ENCODE data around the gene TMPRSS9. TPM values are rescaled to one million over a fixed set of nuclear protein-coding genes. Genes with fewer than 3 reads are reported as not detected.

TMPRSS9 gene
- polyA plus RNA-seq, 1 donor (not counting 4 experiments of a cell fraction or from before 2014, with no cell fraction given): not detected

- no peaks in the 10 kb centered on the region for H4K20me1 ChIP-seq (ENCODE audit: control insufficient read depth, extremely low read depth, insufficient read depth, low read length)
- FAIRE-seq (no peak), DNase-seq (ENCODE audit: low read depth, low spot score) (no peak)
- H3K9me1 ChIP-seq (ENCODE audit: control insufficient read depth, extremely low read depth, insufficient read depth, low read length): peaks cover 2% of the 10 kb centered on the region
- H3K4me3 ChIP-seq (ENCODE audit: control insufficient read depth in 2 of 3, extremely low read depth in 1 of 3, insufficient read depth in 2 of 3, low read depth in 1 of 3, low read length in 3 of 3): no peak overlapping the region
- H3K4me2 ChIP-seq (ENCODE audit: control insufficient read depth, extremely low read depth, insufficient read depth, low read depth, low read length): no peak overlapping the region
- no peaks in the 10 kb centered on the region for H3K79me2 ChIP-seq (ENCODE audit: control insufficient read depth, insufficient read depth, low read length)
- dilution Hi-C loops (cut with MboI; ENCODE audit: extremely low pct_ligation_motif_present, low sequenced_read_pairs): no loop called here
- no peak overlapping the region for H3K9ac ChIP-seq (ENCODE audit: control insufficient read depth, extremely low read depth, insufficient read depth, low read length)
- H3K27me3 ChIP-seq (ENCODE audit: control insufficient read depth, extremely low read depth, insufficient read depth, low read length): no peaks in the 10 kb centered on the region
- H2AFZ ChIP-seq (ENCODE audit: control insufficient read depth, low read length): no peak overlapping the region
- no peak for TF ChIP-seq EZH2 (IDR thresholded peaks at IDR 0.05; ENCODE audit: low read length)
- H3K4me1 ChIP-seq (ENCODE audit: control insufficient read depth, extremely low read depth, insufficient read depth, low read length): peaks cover 3% of the 10 kb centered on the region
- no peaks in the 10 kb centered on the region for H3K9me3 ChIP-seq (ENCODE audit: control insufficient read depth, low read depth, low read length)
- no peaks in the 10 kb centered on the region for H3K36me3 ChIP-seq (ENCODE audit: control insufficient read depth in 2 of 2, extremely low read depth in 1 of 2, insufficient read depth in 2 of 2, low read length in 2 of 2)
- H3K27ac ChIP-seq (ENCODE audit: control insufficient read depth, insufficient read depth, low read length): no peak overlapping the region
Measured at GRCh38 chr19:2464389-2464788, 104.3 kb downstream of the TMPRSS9 start.

- H3K9ac ChIP-seq (ENCODE audit: control insufficient read depth, extremely low read depth, insufficient read depth, low read length): no peak overlapping the region
- no peaks in the 10 kb centered on the region for H3K79me2 ChIP-seq (ENCODE audit: control insufficient read depth, insufficient read depth, low read length)
Measured at GRCh38 chr19:2468596-2468995, 108.5 kb downstream of the TMPRSS9 start.

More at GRCh38 chr19:2468596-2468995, 108.5 kb downstream of the TMPRSS9 start:
- DNase-seq (ENCODE audit: low read depth, low spot score) (no peak), FAIRE-seq (no peak)
- Histone ChIP-seq H3K4me3 (ENCODE audit: control insufficient read depth in 2 of 3, extremely low read depth in 1 of 3, insufficient read depth in 2 of 3, low read depth in 1 of 3, low read length in 3 of 3) (no peak overlapping the region), H3K4me2 (ENCODE audit: control insufficient read depth, extremely low read depth, insufficient read depth, low read depth, low read length) (no peak overlapping the region), H3K27ac (ENCODE audit: control insufficient read depth, insufficient read depth, low read length) (no peak overlapping the region), H4K20me1 (ENCODE audit: control insufficient read depth, extremely low read depth, insufficient read depth, low read length) (no peaks in the 10 kb centered on the region), H3K9me3 (ENCODE audit: control insufficient read depth, low read depth, low read length) (no peaks in the 10 kb centered on the region), H3K9me1 (ENCODE audit: control insufficient read depth, extremely low read depth, insufficient read depth, low read length) (peaks cover 2% of the 10 kb centered on the region), H3K36me3 (ENCODE audit: control insufficient read depth in 2 of 2, extremely low read depth in 1 of 2, insufficient read depth in 2 of 2, low read length in 2 of 2) (no peaks in the 10 kb centered on the region), H3K27me3 (ENCODE audit: control insufficient read depth, extremely low read depth, insufficient read depth, low read length) (no peaks in the 10 kb centered on the region), H3K4me1 (ENCODE audit: control insufficient read depth, extremely low read depth, insufficient read depth, low read length) (peaks cover 7% of the 10 kb centered on the region), H2AFZ (ENCODE audit: control insufficient read depth, low read length) (no peak overlapping the region)
- TF ChIP-seq CTCF (optimal IDR thresholded peaks at IDR 0.05 in 1 of 3, IDR thresholded peaks at IDR 0.05 in 1 of 3, conservative IDR thresholded peaks at IDR 0.05 in 1 of 3; ENCODE audit: extremely low read depth in 1 of 3, insufficient read depth in 2 of 3, low read length in 3 of 3) (no peak), EZH2 (IDR thresholded peaks at IDR 0.05; ENCODE audit: low read length) (no peak)
- dilution Hi-C loops (cut with MboI; ENCODE audit: extremely low pct_ligation_motif_present, low sequenced_read_pairs): no loop called here
